ENCODE data around the gene CST9. TPM values are rescaled to one million over a fixed set of nuclear protein-coding genes. Genes with fewer than 3 reads are reported as not detected.

The CST9 gene
- total RNA-seq, 1 experiment from 2014 or later: not detected

DNA sequence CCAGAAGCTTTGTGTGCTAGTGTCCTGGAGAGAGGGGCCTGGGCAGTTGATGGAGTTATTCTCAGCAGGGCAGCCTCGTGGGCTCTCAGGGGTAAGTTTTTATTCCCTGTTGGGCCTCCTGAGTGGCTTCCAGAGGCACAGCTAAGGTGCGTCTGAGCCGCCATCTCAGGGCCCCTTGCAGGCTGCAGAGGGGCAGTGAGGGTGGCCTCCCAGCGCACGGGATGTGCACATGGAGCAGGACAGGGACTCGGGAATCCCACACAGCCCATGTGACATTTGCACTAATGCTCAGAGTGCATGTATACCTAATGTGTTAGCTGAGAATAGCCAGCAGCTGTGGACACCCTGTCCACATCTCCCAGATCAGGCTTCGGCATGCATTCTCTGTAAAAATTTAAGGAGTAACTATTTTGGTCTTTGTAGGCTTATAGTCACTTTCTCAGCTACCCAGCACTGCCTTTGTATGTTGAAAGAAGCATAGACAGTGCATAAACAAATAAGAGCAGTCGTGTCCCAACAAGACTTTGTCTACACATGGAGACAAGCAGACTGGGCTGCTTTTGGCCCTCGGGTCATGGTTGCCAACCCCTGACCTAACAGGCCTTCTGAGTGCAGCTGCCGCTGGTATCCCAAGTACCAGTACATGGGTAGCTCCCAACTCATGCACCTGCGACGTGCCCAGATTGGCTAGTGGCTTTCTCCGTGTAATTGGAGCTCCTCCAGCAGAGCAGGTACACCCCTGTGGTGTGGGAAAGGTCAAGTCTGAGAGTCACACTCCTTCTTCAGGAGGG is 18.8 kb downstream of the CST9 start:
- Histone ChIP-seq H3K27me3 (ENCODE audit: insufficient read depth, low read length) (peaks cover 6% of the 10 kb centered on the region; the same call in 1 of the 2 replicates), H3K79me2 (ENCODE audit: insufficient read depth, low read length) (no peaks in the 10 kb centered on the region), H4K20me1 (ENCODE audit: insufficient read depth) (no peaks in the 10 kb centered on the region), H3K4me1 (ENCODE audit: control insufficient read depth in 1 of 2, insufficient read depth in 2 of 2, low read length in 2 of 2) (no peaks in the 10 kb centered on the region), H3K4me3 (replicated peaks in 1 of 2; ENCODE audit: low read depth in 1 of 2, low read length in 2 of 2) (no peak overlapping the region), H3K36me3 (ENCODE audit: control insufficient read depth in 1 of 2, insufficient read depth in 2 of 2, low read length in 2 of 2) (no peaks in the 10 kb centered on the region), H3K27ac (ENCODE audit: low read depth, low read length) (no peak overlapping the region), H3K4me2 (ENCODE audit: low read length) (no peak overlapping the region), H2AFZ (ENCODE audit: low read depth, low read length, poor library complexity, severe bottlenecking) (no peak overlapping the region), H3K9me3 (ENCODE audit: control insufficient read depth in 1 of 2, insufficient read depth in 1 of 2, low read depth in 1 of 2, low read length in 2 of 2) (no peaks in the 10 kb centered on the region), H3K9ac (ENCODE audit: low read length) (no peak overlapping the region), H3K9me2 (ENCODE audit: insufficient read depth) (no peaks in the 10 kb centered on the region)
- RAD21 ChIA-PET (ENCODE audit: low non-redundant PET in 1 of 2, low total read pairs in 2 of 2, uncharacterized antibody in 2 of 2, unreplicated experiment in 2 of 2): no interaction called here
- CTCF ChIA-PET: no interaction called here
- POLR2A ChIA-PET: no interaction called here
- intact Hi-C loops (cut with micrococcal nuclease): no loop called here
- no TSS peak for BruUV-seq (replicated peaks)
- TF ChIP-seq SP1 (IDR thresholded peaks at IDR 0.05; ENCODE audit: low read depth) (no peak), SRF (IDR thresholded peaks at IDR 0.05; ENCODE audit: low read depth) (no peak), FOSL1 (IDR thresholded peaks at IDR 0.05; ENCODE audit: low read depth) (no peak), JUND (IDR thresholded peaks at IDR 0.05) (no peak), POLR2AphosphoS5 (IDR thresholded peaks at IDR 0.05; ENCODE audit: low read depth, low read length) (no peak), POLR2A (IDR thresholded peaks at IDR 0.05; ENCODE audit: borderline replicate concordance, extremely low read depth, insufficient read depth, insufficient read length) (no peak), CEBPB (IDR thresholded peaks at IDR 0.05; ENCODE audit: low read depth) (no peak), RAD21 (IDR thresholded peaks at IDR 0.05; ENCODE audit: low read depth) (no peak), TCF7L2 (IDR thresholded peaks at IDR 0.05; ENCODE audit: borderline replicate concordance, extremely low read depth, insufficient read depth, insufficient read length) (no peak), CBX3 (IDR thresholded peaks at IDR 0.05; ENCODE audit: low read depth) (no peak), EGR1 (IDR thresholded peaks at IDR 0.05; ENCODE audit: low read depth) (no peak), YY1 (IDR thresholded peaks at IDR 0.05; ENCODE audit: extremely low read depth, insufficient replicate concordance, low read depth, low read length) (no peak), SIN3A (IDR thresholded peaks at IDR 0.05; ENCODE audit: low read depth) (no peak), ZNF274 (IDR thresholded peaks at IDR 0.05; ENCODE audit: low read depth, low read length) (no peak), EZH2 (IDR thresholded peaks at IDR 0.05) (no peak)
- TF ChIP-seq, protein P1, sequence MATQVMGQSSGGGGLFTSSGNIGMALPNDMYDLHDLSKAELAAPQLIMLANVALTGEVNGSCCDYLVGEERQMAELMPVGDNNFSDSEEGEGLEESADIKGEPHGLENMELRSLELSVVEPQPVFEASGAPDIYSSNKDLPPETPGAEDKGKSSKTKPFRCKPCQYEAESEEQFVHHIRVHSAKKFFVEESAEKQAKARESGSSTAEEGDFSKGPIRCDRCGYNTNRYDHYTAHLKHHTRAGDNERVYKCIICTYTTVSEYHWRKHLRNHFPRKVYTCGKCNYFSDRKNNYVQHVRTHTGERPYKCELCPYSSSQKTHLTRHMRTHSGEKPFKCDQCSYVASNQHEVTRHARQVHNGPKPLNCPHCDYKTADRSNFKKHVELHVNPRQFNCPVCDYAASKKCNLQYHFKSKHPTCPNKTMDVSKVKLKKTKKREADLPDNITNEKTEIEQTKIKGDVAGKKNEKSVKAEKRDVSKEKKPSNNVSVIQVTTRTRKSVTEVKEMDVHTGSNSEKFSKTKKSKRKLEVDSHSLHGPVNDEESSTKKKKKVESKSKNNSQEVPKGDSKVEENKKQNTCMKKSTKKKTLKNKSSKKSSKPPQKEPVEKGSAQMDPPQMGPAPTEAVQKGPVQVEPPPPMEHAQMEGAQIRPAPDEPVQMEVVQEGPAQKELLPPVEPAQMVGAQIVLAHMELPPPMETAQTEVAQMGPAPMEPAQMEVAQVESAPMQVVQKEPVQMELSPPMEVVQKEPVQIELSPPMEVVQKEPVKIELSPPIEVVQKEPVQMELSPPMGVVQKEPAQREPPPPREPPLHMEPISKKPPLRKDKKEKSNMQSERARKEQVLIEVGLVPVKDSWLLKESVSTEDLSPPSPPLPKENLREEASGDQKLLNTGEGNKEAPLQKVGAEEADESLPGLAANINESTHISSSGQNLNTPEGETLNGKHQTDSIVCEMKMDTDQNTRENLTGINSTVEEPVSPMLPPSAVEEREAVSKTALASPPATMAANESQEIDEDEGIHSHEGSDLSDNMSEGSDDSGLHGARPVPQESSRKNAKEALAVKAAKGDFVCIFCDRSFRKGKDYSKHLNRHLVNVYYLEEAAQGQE (IDR thresholded peaks at IDR 0.05; ENCODE audit: low read depth): no peak
- TF ChIP-seq, protein P2, sequence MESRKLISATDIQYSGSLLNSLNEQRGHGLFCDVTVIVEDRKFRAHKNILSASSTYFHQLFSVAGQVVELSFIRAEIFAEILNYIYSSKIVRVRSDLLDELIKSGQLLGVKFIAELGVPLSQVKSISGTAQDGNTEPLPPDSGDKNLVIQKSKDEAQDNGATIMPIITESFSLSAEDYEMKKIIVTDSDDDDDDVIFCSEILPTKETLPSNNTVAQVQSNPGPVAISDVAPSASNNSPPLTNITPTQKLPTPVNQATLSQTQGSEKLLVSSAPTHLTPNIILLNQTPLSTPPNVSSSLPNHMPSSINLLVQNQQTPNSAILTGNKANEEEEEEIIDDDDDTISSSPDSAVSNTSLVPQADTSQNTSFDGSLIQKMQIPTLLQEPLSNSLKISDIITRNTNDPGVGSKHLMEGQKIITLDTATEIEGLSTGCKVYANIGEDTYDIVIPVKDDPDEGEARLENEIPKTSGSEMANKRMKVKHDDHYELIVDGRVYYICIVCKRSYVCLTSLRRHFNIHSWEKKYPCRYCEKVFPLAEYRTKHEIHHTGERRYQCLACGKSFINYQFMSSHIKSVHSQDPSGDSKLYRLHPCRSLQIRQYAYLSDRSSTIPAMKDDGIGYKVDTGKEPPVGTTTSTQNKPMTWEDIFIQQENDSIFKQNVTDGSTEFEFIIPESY (IDR thresholded peaks at IDR 0.05; ENCODE audit: extremely low read depth, insufficient replicate concordance, low read length): no peak
- TF ChIP-seq, protein P3, sequence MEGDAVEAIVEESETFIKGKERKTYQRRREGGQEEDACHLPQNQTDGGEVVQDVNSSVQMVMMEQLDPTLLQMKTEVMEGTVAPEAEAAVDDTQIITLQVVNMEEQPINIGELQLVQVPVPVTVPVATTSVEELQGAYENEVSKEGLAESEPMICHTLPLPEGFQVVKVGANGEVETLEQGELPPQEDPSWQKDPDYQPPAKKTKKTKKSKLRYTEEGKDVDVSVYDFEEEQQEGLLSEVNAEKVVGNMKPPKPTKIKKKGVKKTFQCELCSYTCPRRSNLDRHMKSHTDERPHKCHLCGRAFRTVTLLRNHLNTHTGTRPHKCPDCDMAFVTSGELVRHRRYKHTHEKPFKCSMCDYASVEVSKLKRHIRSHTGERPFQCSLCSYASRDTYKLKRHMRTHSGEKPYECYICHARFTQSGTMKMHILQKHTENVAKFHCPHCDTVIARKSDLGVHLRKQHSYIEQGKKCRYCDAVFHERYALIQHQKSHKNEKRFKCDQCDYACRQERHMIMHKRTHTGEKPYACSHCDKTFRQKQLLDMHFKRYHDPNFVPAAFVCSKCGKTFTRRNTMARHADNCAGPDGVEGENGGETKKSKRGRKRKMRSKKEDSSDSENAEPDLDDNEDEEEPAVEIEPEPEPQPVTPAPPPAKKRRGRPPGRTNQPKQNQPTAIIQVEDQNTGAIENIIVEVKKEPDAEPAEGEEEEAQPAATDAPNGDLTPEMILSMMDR (IDR thresholded peaks at IDR 0.05 in 2 of 3, conservative IDR thresholded peaks at IDR 0.05 in 1 of 3; ENCODE audit: borderline replicate concordance in 1 of 3, insufficient read depth in 1 of 3, low read depth in 2 of 3, low read length in 2 of 3): no peak
- TF ChIP-seq, protein P4, sequence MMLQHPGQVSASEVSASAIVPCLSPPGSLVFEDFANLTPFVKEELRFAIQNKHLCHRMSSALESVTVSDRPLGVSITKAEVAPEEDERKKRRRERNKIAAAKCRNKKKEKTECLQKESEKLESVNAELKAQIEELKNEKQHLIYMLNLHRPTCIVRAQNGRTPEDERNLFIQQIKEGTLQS (IDR thresholded peaks at IDR 0.05): no peak
- TF ChIP-seq, protein P5, sequence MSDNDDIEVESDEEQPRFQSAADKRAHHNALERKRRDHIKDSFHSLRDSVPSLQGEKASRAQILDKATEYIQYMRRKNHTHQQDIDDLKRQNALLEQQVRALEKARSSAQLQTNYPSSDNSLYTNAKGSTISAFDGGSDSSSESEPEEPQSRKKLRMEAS (IDR thresholded peaks at IDR 0.05): no peak
- DNase-seq (ENCODE audit: low read depth, low spot score): no peak
- no peak for ATAC-seq

Measured in HCT116 (cell line).